GM18907 (cell line): ENCODE measurements around the gene NFIX.

Experiments
- ATAC-seq: cut with Tn5 transposase; IDR thresholded peaks from one replicate; pipeline ENCODE4 v1.9.1; 2021; ENCODE audit warnings: mild to moderate bottlenecking, moderate library complexity; ENCODE audit not compliant: unreplicated experiment

NFIX gene

GRCh38 chr19:13120031-13120430 lies 124.8 kb downstream of the NFIX start:
- ATAC-seq: no peak

GRCh38 chr19:13120817-13121216 lies 125.5 kb downstream of the NFIX start:
- no peak for ATAC-seq

GRCh38 chr19:13121551-13122274 lies 126.4 kb downstream of the NFIX start:
- ATAC-seq: no peak

- no peak for ATAC-seq
Observed at GRCh38 chr19:13122275-13122878, 127.1 kb downstream of the NFIX start.

- ATAC-seq: no peak
Observed at GRCh38 chr19:13122980-13123957, 128.0 kb downstream of the NFIX start.

GRCh38 chr19:13127051-13127450 lies 131.8 kb downstream of the NFIX start:
- no peak for ATAC-seq

GRCh38 chr19:13127811-13128575 lies 132.7 kb downstream of the NFIX start:
- ATAC-seq: no peak

GRCh38 chr19:13128583-13128982 lies 133.3 kb downstream of the NFIX start:
- no peak for ATAC-seq

GRCh38 chr19:13129384-13129783 lies 134.1 kb downstream of the NFIX start:
- no peak for ATAC-seq

- ATAC-seq: no peak
Observed at GRCh38 chr19:13130886-13131490, 135.7 kb downstream of the NFIX start.

- ATAC-seq: no peak
Observed at GRCh38 chr19:13132471-13133180, 137.4 kb downstream of the NFIX start.

GRCh38 chr19:13133241-13133870 lies 138.1 kb downstream of the NFIX start:
- ATAC-seq: no peak

GRCh38 chr19:13134626-13135025 lies 139.4 kb downstream of the NFIX start:
- no peak for ATAC-seq

GRCh38 chr19:13135068-13136062 lies 140.1 kb downstream of the NFIX start:
- ATAC-seq: no peak

- ATAC-seq: no peak
Observed at GRCh38 chr19:13137290-13137794, 142.1 kb downstream of the NFIX start.

- ATAC-seq: no peak
Observed at GRCh38 chr19:13138171-13138915, 143.1 kb downstream of the NFIX start.

GRCh38 chr19:13138916-13139198 lies 143.6 kb downstream of the NFIX start:
- ATAC-seq: no peak
